K562 (cell line): ENCODE results near the gene AGAP1. TPM values are rescaled to one million over a fixed set of nuclear protein-coding genes. Genes with fewer than 3 reads are reported as not detected.

Source experiments
- ATAC-seq: fragments of 200-7000 bp; cut with Tn5 transposase; 3 replicates; pipeline ENCODE4 v1.9.1; 2020; ENCODE audit warnings: moderate library complexity
- BruUV-seq: library from RNA; stranded (reverse); fragments of 400-500 nt; replicated peaks from 2 replicates; lab custom pipeline; 2021; lab: Mats Ljungman, UMichigan
- CTCF ChIA-PET: fragments of 300-600 bp; formaldehyde crosslinking; extraction: SDS; loops from one replicate; lab custom pipeline; 2021; ENCODE audit warnings: low intra/inter-chr PET ratio; lab: Yijun Ruan, JAX
- POLR2A ChIA-PET: fragments of 300-600, 350-650 bp; sonication (Branson Sonifier 250); formaldehyde crosslinking; extraction: SDS; loops from one replicate; lab custom pipeline; 2021; ENCODE audit warnings: antibody characterized with exemption, inconsistent platforms; lab: Yijun Ruan, JAX
- DNase-seq, 4 experiments: peaks; one replicate each; pipeline versions ENCODE4 v3.0.0 to v3.0.0-alpha.2; 2011 to 2018; ENCODE audit warnings: low spot score in 3 of 4, mixed read lengths in 3 of 4; ENCODE audit errors: extremely low read depth in 1 of 4
- FAIRE-seq: peaks from 2 replicates; lab custom pipeline; 2011; peaks lifted over from hg19 to GRCh38; lab: Jason Lieb, UNC
- H2AFZ ChIP-seq: 2 replicates; pipeline ENCODE4 v1.6.0; 2011; ENCODE audit warnings: low read depth, low read length, control low read depth, inconsistent platforms
- H3K27ac ChIP-seq: fragments of 200-600 bp; 3 replicates; pipeline ENCODE4 v1.8.0; 2011; ENCODE audit warnings: low read depth, mild to moderate bottlenecking, control low read depth, inconsistent platforms, low read length, moderate library complexity, mixed read lengths; ENCODE audit errors: extremely low read depth
- H3K27me3 ChIP-seq, 2 experiments: fragments of 300-600 bp in 1 of 2; 2 replicates in 1 of 2; 3 replicates in 1 of 2; pipeline versions ENCODE4 v1.6.0 to v1.8.0; 2011; ENCODE audit warnings: inconsistent platforms in 2 of 2, low read length in 2 of 2, mild to moderate bottlenecking in 1 of 2, mixed read lengths in 1 of 2, moderate library complexity in 1 of 2; ENCODE audit not compliant: control insufficient read depth in 2 of 2, insufficient read depth in 2 of 2
- H3K36me3 ChIP-seq: fragments of 300-600 bp; 3 replicates; pipeline ENCODE4 v1.8.0; 2011; ENCODE audit warnings: mild to moderate bottlenecking, low read length, inconsistent platforms; ENCODE audit not compliant: control insufficient read depth, insufficient read depth
- H3K4me1 ChIP-seq, 2 experiments: fragments of 200-600 bp in 1 of 2; replicated peaks in 1 of 2; 2 replicates in 1 of 2; 3 replicates in 1 of 2; pipeline versions ENCODE4 v1.5.1 to v1.8.0; 2011; ENCODE audit warnings: inconsistent platforms in 2 of 2, low read length in 2 of 2, mild to moderate bottlenecking in 1 of 2, mixed read lengths in 1 of 2, moderate library complexity in 1 of 2; ENCODE audit not compliant: control insufficient read depth in 2 of 2, insufficient read depth in 2 of 2
- H3K4me2 ChIP-seq: 2 replicates; pipeline ENCODE4 v1.6.1; 2011; ENCODE audit warnings: low read length, control low read depth, inconsistent platforms, mixed read lengths; ENCODE audit not compliant: insufficient read depth
- H3K4me3 ChIP-seq: fragments of 200-600 bp; sonication (generic), shearing (Covaris generic); 2 replicates; pipeline ENCODE4 v1.5.1; 2016; ENCODE audit warnings: control low read depth, inconsistent platforms
- H3K79me2 ChIP-seq: fragments of 200-600 bp; 3 replicates; pipeline ENCODE4 v1.8.0; 2011; ENCODE audit warnings: low read length, inconsistent platforms; ENCODE audit not compliant: control insufficient read depth, insufficient read depth
- H3K9ac ChIP-seq, 2 experiments: 2 replicates each; pipeline versions ENCODE4 v1.6.0 to v1.6.1; 2011; ENCODE audit warnings: low read depth in 2 of 2, low read length in 2 of 2, control low read depth in 1 of 2, inconsistent platforms in 1 of 2, mild to moderate bottlenecking in 1 of 2, mixed read lengths in 1 of 2; ENCODE audit not compliant: insufficient read depth in 1 of 2
- H3K9me1 ChIP-seq: one replicate; pipeline ENCODE4 v1.6.0; 2011; ENCODE audit warnings: inconsistent platforms, mild to moderate bottlenecking, low read length, moderate library complexity; ENCODE audit not compliant: control insufficient read depth, insufficient read depth
- H3K9me3 ChIP-seq: replicated peaks from 2 replicates; pipeline ENCODE4 v1.5.1; 2011; ENCODE audit warnings: low read depth, low read length, inconsistent platforms; ENCODE audit not compliant: control insufficient read depth, insufficient read depth
- H4K20me1 ChIP-seq: replicated peaks from 2 replicates; pipeline ENCODE4 v1.6.1; 2011; ENCODE audit warnings: low read length, inconsistent platforms, mixed read lengths; ENCODE audit not compliant: control insufficient read depth, insufficient read depth
- ATF6 ChIP-seq: sonication (generic); formaldehyde crosslinking; IDR thresholded peaks from 2 replicates; pipeline ENCODE4 v1.4.0; 2020; ENCODE audit warnings: mild to moderate bottlenecking, missing genetic modification reagents
- CBX5 ChIP-seq: IDR thresholded peaks from 2 replicates; pipeline ENCODE4 v1.6.1; 2014; ENCODE audit warnings: low read depth, borderline replicate concordance
- CREB3 ChIP-seq: fragments of 450-650 bp; conservative IDR thresholded peaks from 2 replicates; pipeline ENCODE4 v1.6.1; 2016; ENCODE audit warnings: missing genetic modification characterization, low read depth, mild to moderate bottlenecking, missing compliant biosample characterization, moderate library complexity
- HDAC1 ChIP-seq, 2 experiments: fragments of 450-650 bp; IDR thresholded peaks; 2 replicates each; pipeline ENCODE4 v1.6.1; 2016 to 2017; ENCODE audit warnings: inconsistent platforms in 1 of 2, mild to moderate bottlenecking in 1 of 2, moderate library complexity in 1 of 2
- IRF1 ChIP-seq: sonication (generic); formaldehyde crosslinking; IDR thresholded peaks from 2 replicates; pipeline ENCODE4 v1.8.0; 2022; ENCODE audit warnings: missing genetic modification reagents, mild to moderate bottlenecking, borderline replicate concordance
- NCOR1 ChIP-seq: fragments of 450-650 bp; IDR thresholded peaks from 2 replicates; pipeline ENCODE4 v1.6.1; 2016; ENCODE audit warnings: mild to moderate bottlenecking, moderate library complexity
- NR2F6 ChIP-seq: fragments of 450-650 bp; formaldehyde crosslinking; IDR thresholded peaks from 2 replicates; pipeline ENCODE4 v1.4.0; 2020; ENCODE audit warnings: mild to moderate bottlenecking
- POLR2AphosphoS2 ChIP-seq: IDR thresholded peaks from 2 replicates; pipeline ENCODE4 v1.6.1; 2012; ENCODE audit warnings: low read length, improper control_type of control experiment
- STAT5B ChIP-seq: fragments of 250-450 bp; sonication (Bioruptor Pico); IDR thresholded peaks from 2 replicates; pipeline ENCODE4 v1.8.0; 2021; ENCODE audit warnings: mild to moderate bottlenecking, inconsistent platforms
- TOE1 ChIP-seq, 2 experiments: fragments of 450-650 bp in 1 of 2; sonication (generic) in 1 of 2; formaldehyde crosslinking in 1 of 2; IDR thresholded peaks; 2 replicates each; pipeline versions ENCODE4 v1.7.1 to v1.8.0; 2016 to 2022; ENCODE audit warnings: borderline replicate concordance in 2 of 2, mild to moderate bottlenecking in 2 of 2, antibody characterized with exemption in 1 of 2, inconsistent platforms in 1 of 2, low read depth in 1 of 2, missing genetic modification reagents in 1 of 2, moderate library complexity in 1 of 2
- ZNF263 ChIP-seq: sonication (generic); formaldehyde crosslinking; IDR thresholded peaks from 2 replicates; pipeline ENCODE4 v1.8.0; 2022; ENCODE audit warnings: mild to moderate bottlenecking, missing genetic modification reagents, borderline replicate concordance
- WGBS: fragments of 100-300 bp; shearing (Covaris generic); methylation state at CpG from one replicate; pipeline ENCODE4 v1.1.6; 2016; ENCODE audit warnings: low coverage, mixed read lengths; ENCODE audit not compliant: insufficient coverage; ENCODE audit errors: missing lambda C conversion rate; 5-methylcytosine and 5-hydroxymethylcytosine counted together
- in situ Hi-C: fragments of 300-500 bp; cut with MboI; formaldehyde crosslinking; loops from 4 replicates; pipeline ENCODE4 v1.15.0; 2018; ENCODE audit warnings: inconsistent platforms, mixed read lengths
- intact Hi-C: fragments of 100-400 bp; cut with micrococcal nuclease; formaldehyde crosslinking; loops from 2 replicates; pipeline ENCODE4 v1.14.2; 2022
- polyA plus RNA-seq, 8 experiments: library from polyadenylated mRNA; depleted of rRNA in 4 of 8; stranded (reverse) in 5 of 8; unstranded in 3 of 8; fragments of >200 nt; fragmentation: Nextera tagmentation in 2 of 8; fragmentation: Illumina TruSeq in 1 of 8; extraction: Ambion mirVana in 2 of 8; extraction: Trizol in 1 of 8; gene quantifications; 2 replicates each; pipeline versions ENCODE4 v1.2.1 to v1.2.3, GENCODE V29; 2011 to 2014; ENCODE audit warnings: inconsistent platforms in 1 of 8, missing spikeins in 1 of 8
- total RNA-seq, 7 experiments: library from RNA; depleted of rRNA in 6 of 7; stranded (reverse); fragments of >200 nt in 6 of 7; fragmentation: Illumina TruSeq in 2 of 7; extraction: Trizol in 2 of 7; gene quantifications; 2 replicates each; pipeline versions ENCODE4 v1.2.1 to v1.2.3, GENCODE V29; 2011 to 2021; ENCODE audit warnings: low replicate concordance in 1 of 7

AGAP1 gene
- total and polyA plus RNA-seq, 9 of the 15 experiments (the other 6 are each of a cell fraction or from before 2014, with no cell fraction given), result 1.3 to 24.0 (median 10.6) TPM

GRCh38 chr2:235515364-235515742, 21.5 kb downstream of the AGAP1 start:
- Histone ChIP-seq H3K4me2 (no peak overlapping the region), H3K4me3 (no peak overlapping the region), H3K4me1 (peaks cover 2 to 13% of the 10 kb centered on the region in 2 experiments; a peak in 2 of 5 replicates), H3K27ac (no peak overlapping the region), H4K20me1 (peaks cover 12% of the 10 kb centered on the region), H2AFZ (no peak overlapping the region), H3K79me2 (peaks cover 98% of the 10 kb centered on the region), H3K9me3 (no peaks in the 10 kb centered on the region), H3K9ac (no peak overlapping the region), H3K36me3 (no peaks in the 10 kb centered on the region), H3K9me1 (peaks cover 3% of the 10 kb centered on the region), H3K27me3 (no peaks in the 10 kb centered on the region)
- DNase-seq, result no peak
- intact Hi-C loops (no loop called here), in situ Hi-C loops (no loop called here)
- 88% methylated on average over 7 of the region's 7 CpGs for WGBS
- FAIRE-seq, result no peak
- BruUV-seq, result no TSS peak
- CTCF ChIA-PET, result no interaction called here
- POLR2A ChIA-PET, result interaction anchor here (1.1 to 1.3 kb wide), 2 partner anchors 8 to 23 kb away, joined by 3 read pairs; no protein-coding TSS in a partner anchor
- ATAC-seq, result no peak
- no peak for TF ChIP-seq ATF6
- no peak for TF ChIP-seq ZNF263 (CRISPR knock-in tag)
- no peak for TF ChIP-seq TOE1 (IDR thresholded peaks at IDR 0.05; ENCODE audit: borderline replicate concordance)
- TF ChIP-seq TOE1 (CRISPR knock-in tag; IDR thresholded peaks at IDR 0.05; ENCODE audit: borderline replicate concordance, low read depth), result no peak
- no peak for TF ChIP-seq NR2F6 (CRISPR knock-in tag)
- no peak for TF ChIP-seq CREB3 (tag)
- no peak for TF ChIP-seq STAT5B (CRISPR knock-in tag)
- no peak for TF ChIP-seq CBX5
- TF ChIP-seq HDAC1 (IDR thresholded peaks at IDR 0.05), result no peak
- no peak for TF ChIP-seq POLR2AphosphoS2
- TF ChIP-seq IRF1, result no peak
- no peak for TF ChIP-seq NCOR1
